Panc1 (cell line): ENCODE data around the gene SPIRE1. TPM values are rescaled to one million over a fixed set of nuclear protein-coding genes. Genes with fewer than 3 reads are reported as not detected.

ENCODE experiments used
- ATAC-seq: fragments of 200-7000 bp; cut with Tn5 transposase; 2 replicates; pipeline ENCODE4 v1.9.1; 2020; ENCODE audit warnings: mild to moderate bottlenecking, moderate library complexity
- BruUV-seq: library from RNA; stranded (reverse); fragments of 400-500 nt; replicated peaks from 2 replicates; lab custom pipeline; 2021; lab: Mats Ljungman, UMichigan
- CTCF ChIA-PET: fragments of 300-600 bp; sonication (Branson Sonifier 250); formaldehyde crosslinking; loops from one replicate; lab custom pipeline; 2022; ENCODE audit warnings: antibody characterized with exemption; lab: Charles Lee
- POLR2A ChIA-PET: fragments of 300-600 bp; sonication (Branson Sonifier 250); formaldehyde crosslinking; loops from one replicate; lab custom pipeline; 2022; ENCODE audit warnings: antibody characterized with exemption; lab: Charles Lee
- DNase-seq: peaks from one replicate; pipeline ENCODE4 v3.0.0-alpha.2; 2010; ENCODE audit warnings: low read depth, low spot score
- H3K27ac ChIP-seq: 2 replicates; pipeline ENCODE4 v1.5.1; 2011; ENCODE audit warnings: mild to moderate bottlenecking, low read length, inconsistent platforms
- H3K27me3 ChIP-seq: fragments of 200-500 bp; sonication (Bioruptor generic); 2 replicates; pipeline ENCODE4 v1.6.0; 2014; ENCODE audit warnings: low read length, inconsistent platforms; ENCODE audit not compliant: control insufficient read depth, insufficient read depth
- H3K36me3 ChIP-seq: fragments of 200-500 bp; sonication (Bioruptor generic); 2 replicates; pipeline ENCODE4 v1.5.1; 2014; ENCODE audit warnings: inconsistent platforms, mild to moderate bottlenecking, low read length, moderate library complexity; ENCODE audit not compliant: control insufficient read depth, insufficient read depth
- H3K4me1 ChIP-seq: 2 replicates; pipeline ENCODE4 v1.5.1; 2011; ENCODE audit warnings: inconsistent platforms, mild to moderate bottlenecking, low read length, moderate library complexity; ENCODE audit not compliant: control insufficient read depth, insufficient read depth
- H3K4me3 ChIP-seq, 2 experiments: 2 replicates each; pipeline ENCODE4 v1.5.1; 2011 to 2012; ENCODE audit warnings: low read depth in 2 of 2, low read length in 2 of 2, mild to moderate bottlenecking in 2 of 2, inconsistent platforms in 1 of 2, moderate library complexity in 1 of 2
- H3K9me3 ChIP-seq: fragments of 200-500 bp; sonication (Bioruptor generic); 2 replicates; pipeline ENCODE4 v1.5.1; 2014; ENCODE audit warnings: low read depth, mild to moderate bottlenecking, inconsistent platforms, low read length, moderate library complexity; ENCODE audit not compliant: control insufficient read depth, insufficient read depth
- POLR2AphosphoS5 ChIP-seq: IDR thresholded peaks from 2 replicates; pipeline ENCODE4 v1.6.1; 2012; ENCODE audit warnings: mild to moderate bottlenecking, low read depth, low read length, moderate library complexity
- SIN3A ChIP-seq: IDR thresholded peaks from 2 replicates; pipeline ENCODE4 v1.6.1; 2012; ENCODE audit warnings: low read depth, mild to moderate bottlenecking, low read length, moderate library complexity, borderline replicate concordance; ENCODE audit not compliant: insufficient read depth
- TCF7L2 ChIP-seq: IDR thresholded peaks from 2 replicates; pipeline ENCODE4 v1.6.1; 2011; ENCODE audit warnings: mild to moderate bottlenecking, low read depth, low read length, inconsistent platforms
- in situ Hi-C: cut with HindIII; loops from 2 replicates; pipeline ENCODE4 v1.10.0; 2016; ENCODE audit warnings: low sequenced_read_pairs, low pct_unique_long_range_greater_than_20kb
- intact Hi-C: fragments of 100-400 bp; cut with micrococcal nuclease; formaldehyde crosslinking; loops from one replicate; pipeline ENCODE4 v1.10.0; 2022; ENCODE audit not compliant: unreplicated experiment
- total RNA-seq: library from RNA; stranded (reverse); gene quantifications from one replicate; pipeline ENCODE4 v1.2.1, GENCODE V29; 2021; ENCODE audit not compliant: unreplicated experiment
- TF ChIP-seq, protein P1 (sequence below): fragments of 450-650 bp; IDR thresholded peaks from 2 replicates; pipeline ENCODE4 v1.5.1; 2017; ENCODE audit warnings: mild to moderate bottlenecking
- TF ChIP-seq, protein P2 (sequence below), 2 experiments: IDR thresholded peaks; 2 replicates each; pipeline ENCODE4 v1.6.1; 2011 to 2012; ENCODE audit warnings: low read depth in 2 of 2, control low read depth in 1 of 2, low read length in 1 of 2, mild to moderate bottlenecking in 1 of 2, moderate library complexity in 1 of 2; ENCODE audit not compliant: insufficient read depth in 1 of 2

The SPIRE1 gene
- total RNA-seq, 1 experiment from 2014 or later, result 45.5 TPM

DNA sequence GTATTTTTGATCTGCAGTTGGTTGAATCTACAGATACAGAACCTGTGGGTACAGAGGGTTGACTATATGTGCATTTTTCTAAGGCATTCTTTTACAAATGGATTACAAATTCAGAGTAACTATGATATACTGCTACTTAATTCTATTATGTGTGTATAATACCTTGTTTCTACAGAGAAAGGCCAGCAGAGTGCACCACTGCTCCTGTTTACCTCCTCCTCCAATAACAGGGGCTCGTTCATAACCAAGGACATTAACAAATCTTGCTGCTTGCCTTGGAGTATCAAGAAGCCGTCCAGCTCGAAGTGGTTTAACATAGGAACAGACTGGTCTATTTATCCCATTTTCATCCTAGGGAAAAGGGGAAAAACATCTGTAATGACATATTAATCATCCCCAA lies 28.2 kb upstream of the SPIRE1 start:
- Histone ChIP-seq H3K36me3 (no peaks in the 10 kb centered on the region), H3K27ac (no peak overlapping the region), H3K27me3 (no peaks in the 10 kb centered on the region), H3K9me3 (no peaks in the 10 kb centered on the region), H3K4me3 (no peak overlapping the region), H3K4me1 (no peaks in the 10 kb centered on the region)
- ChIA-PET POLR2A (no interaction called here), CTCF (interaction anchor here (0.6 kb wide), 1 partner anchor 453 kb away, joined by 3 read pairs; no protein-coding TSS in a partner anchor)
- TF ChIP-seq, protein P1, sequence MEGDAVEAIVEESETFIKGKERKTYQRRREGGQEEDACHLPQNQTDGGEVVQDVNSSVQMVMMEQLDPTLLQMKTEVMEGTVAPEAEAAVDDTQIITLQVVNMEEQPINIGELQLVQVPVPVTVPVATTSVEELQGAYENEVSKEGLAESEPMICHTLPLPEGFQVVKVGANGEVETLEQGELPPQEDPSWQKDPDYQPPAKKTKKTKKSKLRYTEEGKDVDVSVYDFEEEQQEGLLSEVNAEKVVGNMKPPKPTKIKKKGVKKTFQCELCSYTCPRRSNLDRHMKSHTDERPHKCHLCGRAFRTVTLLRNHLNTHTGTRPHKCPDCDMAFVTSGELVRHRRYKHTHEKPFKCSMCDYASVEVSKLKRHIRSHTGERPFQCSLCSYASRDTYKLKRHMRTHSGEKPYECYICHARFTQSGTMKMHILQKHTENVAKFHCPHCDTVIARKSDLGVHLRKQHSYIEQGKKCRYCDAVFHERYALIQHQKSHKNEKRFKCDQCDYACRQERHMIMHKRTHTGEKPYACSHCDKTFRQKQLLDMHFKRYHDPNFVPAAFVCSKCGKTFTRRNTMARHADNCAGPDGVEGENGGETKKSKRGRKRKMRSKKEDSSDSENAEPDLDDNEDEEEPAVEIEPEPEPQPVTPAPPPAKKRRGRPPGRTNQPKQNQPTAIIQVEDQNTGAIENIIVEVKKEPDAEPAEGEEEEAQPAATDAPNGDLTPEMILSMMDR, result no peak
- TF ChIP-seq POLR2AphosphoS5 (no peak), TCF7L2 (no peak), SIN3A (no peak)
- TF ChIP-seq, protein P2, sequence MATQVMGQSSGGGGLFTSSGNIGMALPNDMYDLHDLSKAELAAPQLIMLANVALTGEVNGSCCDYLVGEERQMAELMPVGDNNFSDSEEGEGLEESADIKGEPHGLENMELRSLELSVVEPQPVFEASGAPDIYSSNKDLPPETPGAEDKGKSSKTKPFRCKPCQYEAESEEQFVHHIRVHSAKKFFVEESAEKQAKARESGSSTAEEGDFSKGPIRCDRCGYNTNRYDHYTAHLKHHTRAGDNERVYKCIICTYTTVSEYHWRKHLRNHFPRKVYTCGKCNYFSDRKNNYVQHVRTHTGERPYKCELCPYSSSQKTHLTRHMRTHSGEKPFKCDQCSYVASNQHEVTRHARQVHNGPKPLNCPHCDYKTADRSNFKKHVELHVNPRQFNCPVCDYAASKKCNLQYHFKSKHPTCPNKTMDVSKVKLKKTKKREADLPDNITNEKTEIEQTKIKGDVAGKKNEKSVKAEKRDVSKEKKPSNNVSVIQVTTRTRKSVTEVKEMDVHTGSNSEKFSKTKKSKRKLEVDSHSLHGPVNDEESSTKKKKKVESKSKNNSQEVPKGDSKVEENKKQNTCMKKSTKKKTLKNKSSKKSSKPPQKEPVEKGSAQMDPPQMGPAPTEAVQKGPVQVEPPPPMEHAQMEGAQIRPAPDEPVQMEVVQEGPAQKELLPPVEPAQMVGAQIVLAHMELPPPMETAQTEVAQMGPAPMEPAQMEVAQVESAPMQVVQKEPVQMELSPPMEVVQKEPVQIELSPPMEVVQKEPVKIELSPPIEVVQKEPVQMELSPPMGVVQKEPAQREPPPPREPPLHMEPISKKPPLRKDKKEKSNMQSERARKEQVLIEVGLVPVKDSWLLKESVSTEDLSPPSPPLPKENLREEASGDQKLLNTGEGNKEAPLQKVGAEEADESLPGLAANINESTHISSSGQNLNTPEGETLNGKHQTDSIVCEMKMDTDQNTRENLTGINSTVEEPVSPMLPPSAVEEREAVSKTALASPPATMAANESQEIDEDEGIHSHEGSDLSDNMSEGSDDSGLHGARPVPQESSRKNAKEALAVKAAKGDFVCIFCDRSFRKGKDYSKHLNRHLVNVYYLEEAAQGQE (IDR thresholded peaks at IDR 0.05; ENCODE audit: insufficient read depth in 1 of 2, low read depth in 2 of 2, low read length in 1 of 2), result no peak
- in situ Hi-C loops (no loop called here), intact Hi-C loops (no loop called here)
- BruUV-seq, result no TSS peak
- DNase-seq (no peak), ATAC-seq (peak; percentile 82)

DNA sequence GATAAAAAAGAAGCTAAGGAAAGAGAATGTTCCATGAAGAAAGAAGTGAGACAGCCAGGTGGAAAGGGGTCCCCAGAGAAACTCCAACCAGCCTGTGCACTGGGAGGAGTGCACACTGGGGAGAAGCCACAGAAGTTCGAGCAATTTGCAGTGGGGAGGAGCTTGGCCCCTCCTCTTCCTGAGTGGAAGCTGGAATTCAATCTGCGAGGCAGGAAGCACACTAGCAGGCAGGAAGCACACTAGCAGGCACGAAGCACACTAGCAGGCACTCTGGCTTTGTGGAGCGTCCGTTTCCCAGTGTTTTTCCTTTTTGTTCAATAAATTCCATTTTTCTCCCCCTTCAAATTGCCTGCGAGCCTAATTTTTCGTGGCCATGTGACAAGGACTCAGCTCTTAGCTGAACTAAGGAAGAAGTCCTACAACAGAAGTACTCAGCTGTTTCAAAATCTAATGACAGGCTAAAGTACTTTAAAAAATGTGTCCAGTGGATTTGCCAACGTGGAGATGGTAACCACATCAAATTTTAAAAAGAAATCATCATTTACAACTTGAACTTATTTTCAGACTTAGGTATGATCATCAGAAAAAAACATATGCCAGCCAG lies 21.4 kb upstream of the SPIRE1 start:
- Histone ChIP-seq H3K36me3 (peaks cover 3% of the 10 kb centered on the region; the same call in 1 of the 2 replicates), H3K27ac (no peak overlapping the region; the same call in 1 of the 2 replicates), H3K9me3 (no peaks in the 10 kb centered on the region), H3K4me1 (no peaks in the 10 kb centered on the region), H3K4me3 (no peak overlapping the region), H3K27me3 (no peaks in the 10 kb centered on the region)
- DNase-seq, result no peak
- peak; percentile 83 for ATAC-seq
- intact Hi-C loops, result no loop called here
- ChIA-PET CTCF (interaction anchor here (0.6 kb wide), 1 partner anchor 26 kb away, joined by 6 read pairs; no protein-coding TSS in a partner anchor), POLR2A (interaction anchor here (0.6 kb wide), 1 partner anchor 218 kb away, joined by 3 read pairs; no protein-coding TSS in a partner anchor)
- in situ Hi-C loops, result no loop called here
- no TSS peak for BruUV-seq
- no peak for TF ChIP-seq SIN3A
- no peak for TF ChIP-seq POLR2AphosphoS5
- TF ChIP-seq TCF7L2, result no peak
- TF ChIP-seq, protein P1, result no peak
- TF ChIP-seq, protein P2 (IDR thresholded peaks at IDR 0.05; ENCODE audit: insufficient read depth in 1 of 2, low read depth in 2 of 2, low read length in 1 of 2), result no peak
